ENCODE data around the gene CLMN. TPM values are rescaled to one million over a fixed set of nuclear protein-coding genes. Genes with fewer than 3 reads are reported as not detected.
A peak's percentile ranks its signal among the peaks of the same experiment; 100 is the strongest.
"Not testable (repeated sequence)": the region's sequence is repeated elsewhere in the genome, so short reads cannot be mapped to it uniquely, and the experiment has no call there.

Gene CLMN
- total RNA-seq, 1 donor from 2014 or later = 9.0 TPM

DNA sequence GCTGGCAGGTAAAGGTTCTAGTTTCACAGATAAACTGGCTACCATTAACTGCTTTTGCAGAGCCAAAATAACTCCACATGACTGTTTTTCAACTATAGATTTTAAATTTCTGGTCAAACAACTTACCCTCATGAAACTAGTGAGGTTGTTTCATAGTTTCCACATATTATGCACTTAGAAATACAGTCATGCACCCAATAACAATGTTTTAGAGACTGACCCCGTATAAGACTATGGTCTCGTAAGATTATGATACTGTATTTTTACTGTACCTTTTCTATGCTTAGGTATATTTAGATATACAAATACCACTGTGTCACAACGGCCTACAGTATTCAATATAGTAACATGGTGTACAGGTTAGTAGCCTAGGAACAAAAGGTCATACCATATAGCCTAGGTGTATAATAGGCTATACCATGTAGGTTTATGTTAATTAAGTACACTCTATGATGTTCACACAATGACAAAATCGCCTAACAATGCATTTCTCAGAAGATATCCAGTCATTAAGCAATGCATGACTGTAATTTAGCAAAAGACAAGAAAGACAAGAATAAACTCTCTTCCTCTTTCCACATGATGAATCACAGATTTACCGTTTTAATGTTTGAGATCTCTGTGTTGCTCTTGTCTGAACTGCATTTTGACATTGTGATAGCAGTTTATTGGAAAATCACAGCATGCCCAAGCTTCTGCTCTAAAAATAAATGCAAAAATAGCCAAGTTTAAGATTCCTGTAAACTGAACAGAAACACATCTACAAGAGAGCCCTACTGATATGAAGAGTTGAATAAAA is 179.4 kb downstream of the CLMN start:
- ATAC-seq (ENCODE audit: poor library complexity) = no peak
- intact Hi-C loops (cut with DNase I) = no loop called here
- no peak for DNase-seq

DNA sequence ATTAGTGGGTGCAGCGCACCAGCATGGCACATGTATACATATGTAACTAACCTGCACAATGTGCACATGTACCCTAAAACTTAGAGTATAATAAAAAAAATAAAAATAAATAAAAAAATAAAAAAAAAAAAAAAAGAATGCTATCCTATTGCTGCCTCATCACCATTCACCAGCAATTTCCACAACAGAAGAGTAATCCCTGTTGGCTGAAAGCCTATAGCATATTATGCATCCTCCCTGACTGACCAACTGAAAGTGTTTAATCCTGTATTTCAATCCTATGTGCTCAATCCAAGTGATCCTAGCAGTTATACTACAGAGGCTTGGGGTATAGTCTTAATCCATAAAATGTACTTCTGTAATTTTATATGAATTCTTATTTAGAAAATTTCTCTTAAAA is 180.8 kb downstream of the CLMN start:
- ATAC-seq (ENCODE audit: poor library complexity) (no peak), DNase-seq (no peak)
- intact Hi-C loops (cut with DNase I) = no loop called here

DNA sequence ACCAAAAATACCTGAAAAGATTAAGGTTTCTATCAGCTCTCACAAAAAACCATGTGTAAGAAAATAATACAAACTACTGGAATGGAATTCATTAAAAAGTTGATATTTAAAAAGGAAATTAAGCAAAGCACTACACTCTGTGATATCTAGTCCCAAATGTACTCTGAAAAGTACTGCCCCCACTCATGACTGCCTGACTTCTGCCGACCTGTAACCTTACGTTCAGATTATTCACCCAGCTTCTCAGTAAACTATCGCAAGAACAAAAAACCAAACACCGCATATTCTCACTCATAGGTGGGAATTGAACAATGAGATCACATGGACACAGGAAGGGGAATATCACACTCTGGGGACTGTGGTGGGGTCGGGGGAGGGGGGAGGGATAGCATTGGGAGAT is 181.3 kb downstream of the CLMN start:
- intact Hi-C loops (cut with DNase I); DNase-seq; ATAC-seq (ENCODE audit: poor library complexity): not testable (repeated sequence)

DNA sequence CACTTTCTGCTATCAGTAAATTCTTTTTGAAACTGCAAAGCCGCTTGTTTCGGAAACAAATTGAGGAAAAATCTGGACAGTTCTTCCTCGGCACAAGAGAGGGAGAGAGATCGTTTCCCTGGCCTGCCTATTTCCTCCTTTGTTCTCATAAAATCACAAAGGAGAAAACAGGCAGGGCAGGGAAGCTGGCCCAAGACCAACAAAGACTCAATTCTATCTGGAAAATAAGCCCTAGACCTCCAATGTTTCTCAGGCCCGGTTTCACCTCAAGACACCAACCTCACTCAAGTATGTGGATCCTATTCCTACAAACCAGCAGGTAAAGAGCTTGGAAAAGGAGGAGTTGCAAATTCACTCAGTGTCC is 181.9 kb downstream of the CLMN start:
- ATAC-seq (ENCODE audit: poor library complexity) (no peak), DNase-seq (no peak)

DNA sequence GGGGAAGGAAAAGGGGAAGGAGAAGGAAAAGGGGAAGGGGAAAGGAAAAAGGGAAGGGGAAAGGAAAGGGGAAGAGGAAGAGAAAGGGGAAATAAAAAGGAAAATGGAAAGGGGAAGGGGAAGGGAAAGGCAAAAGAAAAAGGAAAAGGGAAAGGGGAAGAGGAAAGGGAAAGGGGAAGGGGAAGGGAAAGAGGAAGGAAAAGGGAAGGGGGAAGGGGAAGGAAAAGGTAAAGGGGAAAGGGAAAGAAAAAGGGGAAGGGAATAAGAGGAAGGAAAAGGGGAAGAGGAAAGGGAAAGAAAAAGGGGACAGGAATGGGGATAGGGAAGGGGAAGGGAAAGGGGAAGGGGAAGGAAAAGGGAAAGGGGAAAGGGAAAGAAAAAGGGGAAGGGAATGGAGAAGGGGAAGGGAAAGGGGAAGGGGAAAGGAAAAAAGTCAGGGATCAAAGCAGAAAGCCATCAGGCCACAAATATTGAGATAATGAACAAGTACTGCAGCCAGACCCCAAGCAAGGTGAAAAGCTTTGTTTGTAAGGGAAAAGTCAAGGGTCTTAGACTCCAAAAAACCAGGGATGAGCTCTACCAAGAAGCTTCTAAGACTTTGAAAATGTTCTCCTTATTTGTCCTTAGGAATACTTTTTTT is 182.4 kb downstream of the CLMN start:
- intact Hi-C loops (cut with DNase I) = no loop called here
- DNase-seq = no peak
- no peak for ATAC-seq (ENCODE audit: poor library complexity)

More for the DNA sequence above, 181.9 kb downstream of the CLMN start:
- intact Hi-C loops (cut with DNase I) = no loop called here

DNA sequence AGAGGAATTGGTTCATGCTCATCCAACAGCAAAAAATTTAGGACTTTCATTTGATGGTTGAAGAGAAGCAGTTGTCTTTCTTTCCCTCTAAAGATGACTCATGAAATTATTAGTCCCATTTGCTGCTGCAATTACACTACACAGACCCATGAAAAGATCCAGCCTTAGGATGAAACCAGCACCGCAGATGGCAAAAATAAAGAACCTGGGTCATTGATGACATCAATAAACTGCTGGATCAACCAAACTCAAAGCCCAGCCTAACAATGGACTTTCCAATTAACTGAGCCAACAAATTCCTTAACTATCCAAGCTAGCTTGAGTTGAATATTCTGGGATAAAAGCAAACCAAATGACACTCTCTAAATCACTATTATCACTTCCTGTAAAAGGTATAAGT is 183.1 kb downstream of the CLMN start:
- intact Hi-C loops (cut with DNase I) = no loop called here
- ATAC-seq (ENCODE audit: poor library complexity) = no peak
- no peak for DNase-seq

DNA sequence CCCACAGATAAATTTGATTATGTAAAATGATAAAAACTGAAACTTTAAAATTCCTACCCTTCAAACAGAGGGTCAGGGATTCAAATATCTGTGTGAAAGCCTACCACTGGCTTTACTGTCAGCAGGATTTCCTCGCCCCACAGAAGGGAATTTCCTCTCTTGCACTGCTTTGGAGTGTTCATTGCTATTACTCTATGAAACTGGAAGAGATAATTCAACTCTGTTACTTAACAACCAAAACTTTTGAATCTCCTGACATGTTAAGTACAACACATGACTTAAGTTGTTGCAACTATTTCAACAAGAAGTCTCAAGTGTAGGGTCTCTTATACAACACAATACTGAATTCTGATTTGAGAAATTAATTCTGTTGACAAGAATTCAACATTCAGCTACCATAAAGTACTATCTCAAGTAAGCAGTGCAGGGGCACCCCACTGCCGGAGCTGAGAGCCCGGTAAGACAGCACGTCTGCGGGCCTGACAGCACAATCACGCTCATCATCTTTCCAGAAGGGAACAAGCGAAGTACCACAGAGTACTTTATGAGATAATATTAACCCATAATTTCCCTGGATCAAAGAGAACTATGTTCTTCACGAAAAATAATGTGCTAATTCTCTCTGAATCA is 185.3 kb downstream of the CLMN start:
- peak; percentile 55 for ATAC-seq (ENCODE audit: poor library complexity)
- no peak for DNase-seq
- intact Hi-C loops (cut with DNase I) = no loop called here

DNA sequence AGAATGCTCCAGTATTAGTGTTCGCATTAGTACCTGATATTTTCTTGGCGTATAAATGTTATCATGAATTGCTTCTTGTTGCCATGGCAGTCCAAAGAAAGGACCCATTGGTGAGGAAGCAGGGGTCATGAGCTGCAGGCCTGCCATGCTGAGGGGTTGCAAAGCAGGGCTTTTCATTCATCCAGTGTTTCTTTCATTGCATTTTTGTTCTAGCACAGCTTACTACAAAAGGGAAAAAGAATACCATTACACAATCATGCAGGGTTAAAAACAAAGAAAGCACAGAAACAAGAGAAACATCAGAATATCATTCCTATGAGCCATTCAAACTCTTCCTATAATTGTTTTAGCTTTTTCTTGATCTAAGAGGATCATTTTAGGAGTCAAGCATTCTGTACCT is 186.4 kb downstream of the CLMN start:
- no peak for ATAC-seq (ENCODE audit: poor library complexity)
- DNase-seq = no peak
- intact Hi-C loops (cut with DNase I) = no loop called here

DNA sequence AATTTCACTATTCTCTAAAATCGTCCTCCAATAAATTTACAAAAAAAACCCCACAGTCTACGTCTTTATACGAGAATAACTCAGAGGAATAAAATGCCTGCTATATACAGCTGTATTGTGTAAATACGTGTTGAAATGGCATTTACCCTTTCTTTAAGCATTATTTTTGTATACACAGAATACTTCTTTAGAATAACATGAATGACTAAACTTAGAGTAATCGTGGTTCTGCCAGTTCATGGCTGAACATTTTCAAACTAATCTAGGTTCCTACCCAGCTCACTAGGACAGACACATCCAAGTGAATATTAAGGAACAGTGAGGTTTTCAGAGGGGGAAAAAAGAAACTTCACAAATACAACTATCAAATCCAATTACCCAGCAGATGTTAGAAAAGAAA is 186.9 kb downstream of the CLMN start:
- ATAC-seq (ENCODE audit: poor library complexity) = no peak
- no peak for DNase-seq
- intact Hi-C loops (cut with DNase I) = no loop called here

Small RNA genes lying within 50 kb of the gene (microRNA-seq; reads per million reads assigned to microRNA genes)
- gene MIR3173 = 1.3 reads per million

Other genes with a start within 250 kb of the CLMN start
- gene DICER1, start 162.4 kb downstream of the CLMN start, total RNA-seq = 26.1 TPM
- gene SYNE3, start 196.7 kb upstream of the CLMN start, total RNA-seq = 15.1 TPM
- 85.4 TPM for gene GLRX5, start 215.1 kb upstream of the CLMN start, total RNA-seq

Data from Right ventricle myocardium superior (tissue), 1 donor.